ENCODE measurements around the gene FSIP2. TPM values are rescaled to one million over a fixed set of nuclear protein-coding genes. Genes with fewer than 3 reads are reported as not detected.
"Not testable (repeated sequence)": the region's sequence is repeated elsewhere in the genome, so short reads cannot be mapped to it uniquely, and the experiment has no call there.

The FSIP2 gene
- total and polyA plus RNA-seq, 2 donors from 2014 or later: 0.22 to 1.2 TPM

DNA sequence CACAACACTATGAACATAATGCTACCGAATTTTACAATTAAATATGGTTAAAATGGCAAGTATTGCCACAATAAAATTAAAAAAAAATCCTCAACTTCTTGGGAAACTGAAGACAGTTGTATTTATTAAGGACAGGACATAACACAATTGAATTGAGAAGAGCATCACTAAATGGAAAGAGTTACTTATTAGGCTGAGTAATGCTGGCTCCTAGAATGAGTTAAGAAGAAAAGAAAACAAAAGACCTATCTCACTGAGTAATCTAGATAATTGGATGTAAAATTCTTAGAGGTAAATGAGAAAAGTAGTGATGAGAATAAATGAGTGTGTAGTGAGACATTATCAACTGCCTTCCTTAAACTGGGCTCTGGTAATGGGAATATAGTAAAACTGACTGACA, 121.7 kb downstream of the FSIP2 start:
- TF ChIP-seq, protein P1, sequence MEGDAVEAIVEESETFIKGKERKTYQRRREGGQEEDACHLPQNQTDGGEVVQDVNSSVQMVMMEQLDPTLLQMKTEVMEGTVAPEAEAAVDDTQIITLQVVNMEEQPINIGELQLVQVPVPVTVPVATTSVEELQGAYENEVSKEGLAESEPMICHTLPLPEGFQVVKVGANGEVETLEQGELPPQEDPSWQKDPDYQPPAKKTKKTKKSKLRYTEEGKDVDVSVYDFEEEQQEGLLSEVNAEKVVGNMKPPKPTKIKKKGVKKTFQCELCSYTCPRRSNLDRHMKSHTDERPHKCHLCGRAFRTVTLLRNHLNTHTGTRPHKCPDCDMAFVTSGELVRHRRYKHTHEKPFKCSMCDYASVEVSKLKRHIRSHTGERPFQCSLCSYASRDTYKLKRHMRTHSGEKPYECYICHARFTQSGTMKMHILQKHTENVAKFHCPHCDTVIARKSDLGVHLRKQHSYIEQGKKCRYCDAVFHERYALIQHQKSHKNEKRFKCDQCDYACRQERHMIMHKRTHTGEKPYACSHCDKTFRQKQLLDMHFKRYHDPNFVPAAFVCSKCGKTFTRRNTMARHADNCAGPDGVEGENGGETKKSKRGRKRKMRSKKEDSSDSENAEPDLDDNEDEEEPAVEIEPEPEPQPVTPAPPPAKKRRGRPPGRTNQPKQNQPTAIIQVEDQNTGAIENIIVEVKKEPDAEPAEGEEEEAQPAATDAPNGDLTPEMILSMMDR (IDR thresholded peaks at IDR 0.05; ENCODE audit: borderline replicate concordance, extremely low read depth, insufficient read depth): no peak
- DNase-seq: no peak
- intact Hi-C loops (cut with DNase I): no loop called here
- FAIRE-seq: no peak
- H3K9me3 ChIP-seq (ENCODE audit: control insufficient read depth in 2 of 3, insufficient read depth in 1 of 3, low read length in 3 of 3): no peaks in the 10 kb centered on the region
- no peak overlapping the region for H3K27ac ChIP-seq (ENCODE audit: low read depth in 2 of 2, low read length in 2 of 2)
- H3K4me1 ChIP-seq (ENCODE audit: control insufficient read depth in 2 of 3, insufficient read depth in 2 of 3, low read depth in 1 of 3, low read length in 3 of 3): no peaks in the 10 kb centered on the region
- H3K27me3 ChIP-seq (ENCODE audit: control insufficient read depth, insufficient read depth, low read length): no peaks in the 10 kb centered on the region
- H3K9ac ChIP-seq (ENCODE audit: low read length in 3 of 3): no peak overlapping the region
- H3K4me3 ChIP-seq (ENCODE audit: low read length in 3 of 3): no peak overlapping the region
- H3K36me3 ChIP-seq (ENCODE audit: control insufficient read depth in 2 of 3, insufficient read depth in 3 of 3, low read length in 3 of 3): no peaks in the 10 kb centered on the region

DNA sequence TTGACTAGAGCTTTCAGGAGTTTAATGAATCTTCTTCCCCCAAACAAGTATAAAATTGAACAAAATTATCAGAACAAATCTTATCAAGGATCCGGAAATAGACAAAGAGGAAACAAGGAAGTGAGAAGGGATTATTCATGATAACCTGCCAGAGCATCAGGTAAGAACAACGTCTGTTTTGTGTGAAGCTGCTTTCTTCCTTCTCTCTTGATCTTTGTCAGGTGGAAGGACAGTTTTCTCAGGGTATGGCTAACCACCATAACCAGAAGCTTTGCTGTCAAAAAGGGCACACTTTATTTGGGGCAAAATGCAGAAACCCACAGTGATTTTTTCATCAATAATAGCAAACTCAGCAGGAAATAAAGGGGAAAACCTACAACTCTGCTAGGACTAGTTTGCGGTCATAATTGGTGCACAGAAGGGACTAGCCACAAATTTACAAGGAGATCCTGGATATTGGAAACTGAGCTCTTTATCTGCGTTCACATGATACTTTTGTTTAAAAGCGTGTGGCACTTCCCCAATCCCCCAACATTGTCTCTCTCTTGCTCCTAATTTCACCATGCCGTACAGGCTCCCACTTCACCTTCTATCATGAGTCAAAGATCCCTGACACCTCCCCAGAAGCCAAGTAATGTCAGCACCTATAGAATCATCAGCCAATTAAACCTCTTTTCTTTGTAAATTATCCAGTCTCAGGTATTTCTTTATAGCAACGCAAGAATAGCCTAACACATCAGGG, 124.2 kb downstream of the FSIP2 start:
- no peak for DNase-seq
- Histone ChIP-seq H3K9ac (ENCODE audit: low read length in 3 of 3) (no peak overlapping the region), H3K9me3 (ENCODE audit: control insufficient read depth in 2 of 3, insufficient read depth in 1 of 3, low read length in 3 of 3) (no peaks in the 10 kb centered on the region), H3K4me1 (ENCODE audit: control insufficient read depth in 2 of 3, insufficient read depth in 2 of 3, low read depth in 1 of 3, low read length in 3 of 3) (no peaks in the 10 kb centered on the region), H3K27ac (ENCODE audit: low read depth in 2 of 2, low read length in 2 of 2) (no peak overlapping the region), H3K36me3 (ENCODE audit: control insufficient read depth in 2 of 3, insufficient read depth in 3 of 3, low read length in 3 of 3) (no peaks in the 10 kb centered on the region), H3K27me3 (ENCODE audit: control insufficient read depth, insufficient read depth, low read length) (no peaks in the 10 kb centered on the region), H3K4me3 (ENCODE audit: low read length in 3 of 3) (no peak overlapping the region)
- no peak for FAIRE-seq
- TF ChIP-seq, protein P1 (IDR thresholded peaks at IDR 0.05; ENCODE audit: borderline replicate concordance, extremely low read depth, insufficient read depth): no peak
- intact Hi-C loops (cut with DNase I): no loop called here

DNA sequence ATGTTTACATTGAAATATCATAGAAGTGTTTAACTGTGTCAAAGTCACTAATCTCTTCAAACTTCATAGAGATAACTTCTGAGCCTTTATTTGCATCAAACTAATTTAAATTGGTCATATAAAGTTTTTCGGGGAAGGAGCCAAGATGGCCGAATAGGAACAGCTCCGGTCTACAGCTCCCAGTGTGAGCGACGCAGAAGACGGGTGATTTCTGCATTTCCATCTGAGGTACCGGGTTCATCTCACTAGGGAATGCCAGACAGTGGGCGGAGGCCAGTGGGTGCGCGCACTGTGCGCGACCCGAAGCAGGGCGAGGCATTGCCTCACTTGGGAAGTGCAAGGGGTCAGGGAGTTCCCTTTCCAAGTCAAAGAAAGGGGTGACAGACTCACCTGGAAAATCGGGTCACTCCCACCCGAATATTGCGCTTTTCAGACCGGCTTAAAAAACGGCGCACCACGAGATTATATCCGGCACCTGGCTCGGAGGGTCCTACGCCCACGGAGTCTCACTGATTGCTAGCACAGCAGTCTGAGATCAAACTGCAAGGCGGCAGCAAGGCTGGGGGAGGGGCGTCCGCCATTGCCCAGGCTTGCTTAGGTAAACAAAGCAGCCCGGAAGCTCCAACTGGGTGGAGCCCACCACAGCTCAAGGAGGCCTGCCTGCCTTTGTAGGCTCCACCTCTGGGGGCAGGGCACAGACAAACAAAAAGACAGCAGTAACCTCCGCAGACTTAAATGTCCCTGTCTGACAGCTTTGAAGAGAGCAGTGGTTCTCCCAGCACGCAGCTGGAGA, 126.1 kb downstream of the FSIP2 start:
- H3K9me3 ChIP-seq (ENCODE audit: control insufficient read depth in 2 of 3, insufficient read depth in 1 of 3, low read length in 3 of 3); H3K27ac ChIP-seq (ENCODE audit: low read depth in 2 of 2, low read length in 2 of 2); H3K9ac ChIP-seq (ENCODE audit: low read length in 3 of 3); FAIRE-seq; H3K36me3 ChIP-seq (ENCODE audit: control insufficient read depth in 2 of 3, insufficient read depth in 3 of 3, low read length in 3 of 3); H3K4me1 ChIP-seq (ENCODE audit: control insufficient read depth in 2 of 3, insufficient read depth in 2 of 3, low read depth in 1 of 3, low read length in 3 of 3); H3K27me3 ChIP-seq (ENCODE audit: control insufficient read depth, insufficient read depth, low read length); intact Hi-C loops (cut with DNase I); H3K4me3 ChIP-seq (ENCODE audit: low read length in 3 of 3): not testable (repeated sequence)
- peak in 1 of 5 donors; percentile 23 for DNase-seq

All from kidney (tissue), 14 donors.